ENCODE data around the gene AKAP13. TPM values are rescaled to one million over a fixed set of nuclear protein-coding genes. Genes with fewer than 3 reads are reported as not detected.

The AKAP13 gene
- total RNA-seq, 1 experiment from 2014 or later = 36.4 TPM

GRCh38 chr15:85667491-85668424 is 287.4 kb downstream of the AKAP13 start:
- H3K4me3 ChIP-seq = no peak overlapping the region
- H3K9me3 ChIP-seq = no peaks in the 10 kb centered on the region
- H3K36me3 ChIP-seq = peaks cover 38% of the 10 kb centered on the region
- DNase-seq = peak; percentile 71
- no peaks in the 10 kb centered on the region for H3K27me3 ChIP-seq

GRCh38 chr15:85671156-85671555 is 290.8 kb downstream of the AKAP13 start:
- Histone ChIP-seq H3K27me3 (no peaks in the 10 kb centered on the region), H3K36me3 (peaks cover 24% of the 10 kb centered on the region), H3K4me3 (no peak overlapping the region), H3K9me3 (no peaks in the 10 kb centered on the region)
- DNase-seq = no peak

GRCh38 chr15:85672332-85673084 is 292.1 kb downstream of the AKAP13 start:
- DNase-seq = no peak
- H3K36me3 ChIP-seq = peaks cover 26% of the 10 kb centered on the region
- no peaks in the 10 kb centered on the region for H3K27me3 ChIP-seq
- H3K4me3 ChIP-seq = no peak overlapping the region
- H3K9me3 ChIP-seq = no peaks in the 10 kb centered on the region

- H3K4me3 ChIP-seq = no peak overlapping the region
- no peak for DNase-seq
Observed at GRCh38 chr15:85673326-85673725, 292.9 kb downstream of the AKAP13 start.

GRCh38 chr15:85676342-85677098 is 296.1 kb downstream of the AKAP13 start:
- peaks cover 11% of the 10 kb centered on the region for H3K36me3 ChIP-seq
- DNase-seq = no peak
- no peaks in the 10 kb centered on the region for H3K27me3 ChIP-seq
- H3K9me3 ChIP-seq = no peaks in the 10 kb centered on the region
- no peak overlapping the region for H3K4me3 ChIP-seq

More at GRCh38 chr15:85673326-85673725, 292.9 kb downstream of the AKAP13 start:
- no peaks in the 10 kb centered on the region for H3K9me3 ChIP-seq
- H3K27me3 ChIP-seq = no peaks in the 10 kb centered on the region
- peaks cover 26% of the 10 kb centered on the region for H3K36me3 ChIP-seq

GRCh38 chr15:85679231-85679630 is 298.8 kb downstream of the AKAP13 start:
- Histone ChIP-seq H3K9me3 (no peaks in the 10 kb centered on the region), H3K27me3 (no peaks in the 10 kb centered on the region), H3K4me3 (no peak overlapping the region), H3K36me3 (peaks cover 5% of the 10 kb centered on the region)
- no peak for DNase-seq

GRCh38 chr15:85681386-85681785 is 301.0 kb downstream of the AKAP13 start:
- DNase-seq = no peak
- no peaks in the 10 kb centered on the region for H3K9me3 ChIP-seq
- peaks cover 9% of the 10 kb centered on the region; the same call in 1 of the 2 replicates for H3K36me3 ChIP-seq
- no peak overlapping the region for H3K4me3 ChIP-seq
- no peaks in the 10 kb centered on the region for H3K27me3 ChIP-seq

GRCh38 chr15:85684174-85684710 is 303.8 kb downstream of the AKAP13 start:
- no peak for DNase-seq
- H3K4me3 ChIP-seq = no peak overlapping the region
- peaks cover 6% of the 10 kb centered on the region; the same call in 1 of the 2 replicates for H3K36me3 ChIP-seq
- no peaks in the 10 kb centered on the region for H3K9me3 ChIP-seq
- H3K27me3 ChIP-seq = no peaks in the 10 kb centered on the region

- Histone ChIP-seq H3K36me3 (peaks cover 6% of the 10 kb centered on the region; the same call in 1 of the 2 replicates), H3K27me3 (no peaks in the 10 kb centered on the region), H3K9me3 (no peaks in the 10 kb centered on the region), H3K4me3 (no peak overlapping the region)
- no peak for DNase-seq
Observed at GRCh38 chr15:85685356-85685755, 305.0 kb downstream of the AKAP13 start.

GRCh38 chr15:85687329-85687728 is 306.9 kb downstream of the AKAP13 start:
- H3K36me3 ChIP-seq = peaks cover 6% of the 10 kb centered on the region; the same call in 1 of the 2 replicates

GRCh38 chr15:85688711-85689110 is 308.3 kb downstream of the AKAP13 start:
- Histone ChIP-seq H3K4me3 (no peak overlapping the region), H3K9me3 (no peaks in the 10 kb centered on the region), H3K36me3 (peaks cover 9% of the 10 kb centered on the region), H3K27me3 (no peaks in the 10 kb centered on the region)
- DNase-seq = no peak

More at GRCh38 chr15:85687329-85687728, 306.9 kb downstream of the AKAP13 start:
- Histone ChIP-seq H3K4me3 (no peak overlapping the region), H3K9me3 (no peaks in the 10 kb centered on the region), H3K27me3 (no peaks in the 10 kb centered on the region)
- no peak for DNase-seq

- peaks cover 13% of the 10 kb centered on the region for H3K36me3 ChIP-seq
- DNase-seq = no peak
- no peaks in the 10 kb centered on the region for H3K9me3 ChIP-seq
- no peak overlapping the region for H3K4me3 ChIP-seq
- H3K27me3 ChIP-seq = no peaks in the 10 kb centered on the region
Observed at GRCh38 chr15:85689729-85690128, 309.3 kb downstream of the AKAP13 start.

GRCh38 chr15:85690561-85691231 is 310.3 kb downstream of the AKAP13 start:
- H3K9me3 ChIP-seq = no peaks in the 10 kb centered on the region
- no peak for DNase-seq
- no peak overlapping the region for H3K4me3 ChIP-seq
- H3K27me3 ChIP-seq = no peaks in the 10 kb centered on the region
- peaks cover 15% of the 10 kb centered on the region for H3K36me3 ChIP-seq

GRCh38 chr15:85691350-85692240 is 311.2 kb downstream of the AKAP13 start:
- Histone ChIP-seq H3K9me3 (no peaks in the 10 kb centered on the region), H3K36me3 (peaks cover 15% of the 10 kb centered on the region)
- DNase-seq = no peak

GRCh38 chr15:85692321-85692720 is 311.9 kb downstream of the AKAP13 start:
- Histone ChIP-seq H3K4me3 (no peak overlapping the region), H3K36me3 (peaks cover 15% of the 10 kb centered on the region), H3K9me3 (no peaks in the 10 kb centered on the region), H3K27me3 (no peaks in the 10 kb centered on the region)
- no peak for DNase-seq

More at GRCh38 chr15:85691350-85692240, 311.2 kb downstream of the AKAP13 start:
- Histone ChIP-seq H3K27me3 (no peaks in the 10 kb centered on the region), H3K4me3 (no peak overlapping the region)
